GM18511 (cell line): ENCODE results near the gene SDHAF1.
"Not testable (repeated sequence)": the region's sequence is repeated elsewhere in the genome, so short reads cannot be mapped to it uniquely, and the experiment has no call there.

ENCODE experiments used
- ATAC-seq: cut with Tn5 transposase; IDR thresholded peaks from one replicate; pipeline ENCODE4 v1.9.1; 2021; ENCODE audit warnings: mild to moderate bottlenecking, moderate library complexity; ENCODE audit not compliant: unreplicated experiment

SDHAF1 gene

DNA sequence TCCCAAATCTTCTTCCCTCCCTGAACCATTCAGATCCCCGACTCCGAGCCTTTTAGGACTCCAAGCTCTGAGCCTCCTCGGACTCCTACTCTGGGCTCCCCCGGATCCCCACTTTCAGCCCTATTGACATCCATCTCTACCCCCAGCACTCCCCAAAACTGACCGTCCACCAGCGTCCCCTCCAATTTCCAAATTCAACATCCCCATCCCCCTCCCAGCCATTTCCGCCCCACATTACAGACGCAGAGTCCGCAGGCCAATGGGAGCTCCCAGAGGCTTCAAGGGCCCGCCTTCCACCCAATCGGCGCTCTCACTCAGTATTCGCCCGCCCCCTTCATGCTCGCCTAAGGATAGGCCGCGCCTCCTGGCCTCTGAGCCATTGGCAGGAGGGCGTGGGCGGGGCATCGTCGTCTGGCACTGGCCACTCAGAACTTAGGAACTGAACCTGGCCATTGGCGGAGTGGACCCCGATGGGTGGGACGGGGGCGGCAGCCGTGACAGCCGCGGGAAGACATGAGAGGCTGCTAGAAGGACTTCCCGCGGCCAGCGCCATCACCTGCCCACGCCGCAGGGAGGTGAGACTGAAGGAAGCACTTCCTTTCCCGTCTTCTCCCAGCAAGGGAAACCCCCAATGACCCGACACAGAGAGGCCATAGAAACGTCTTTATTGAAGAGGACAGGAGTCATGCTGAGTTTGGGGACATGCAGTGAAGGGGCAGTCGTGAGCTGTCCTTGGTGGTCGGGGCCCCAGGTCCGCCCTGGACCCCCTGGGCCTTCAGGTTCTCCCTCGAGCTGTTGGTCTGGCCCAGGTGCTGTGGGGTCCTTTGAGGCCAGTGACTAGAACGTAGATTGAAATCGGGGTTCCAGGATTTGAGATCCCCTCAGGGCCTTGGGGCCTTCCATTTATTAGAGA, 19.3 kb downstream of the SDHAF1 start, which contains the start of gene ALKBH6:
Gene ALKBH6 (minus strand): TSS at position 202 of the 913 bp plus-strand sequence. CDS start 816 bp downstream, outside the sequence.
- ATAC-seq: peak; percentile 98

DNA sequence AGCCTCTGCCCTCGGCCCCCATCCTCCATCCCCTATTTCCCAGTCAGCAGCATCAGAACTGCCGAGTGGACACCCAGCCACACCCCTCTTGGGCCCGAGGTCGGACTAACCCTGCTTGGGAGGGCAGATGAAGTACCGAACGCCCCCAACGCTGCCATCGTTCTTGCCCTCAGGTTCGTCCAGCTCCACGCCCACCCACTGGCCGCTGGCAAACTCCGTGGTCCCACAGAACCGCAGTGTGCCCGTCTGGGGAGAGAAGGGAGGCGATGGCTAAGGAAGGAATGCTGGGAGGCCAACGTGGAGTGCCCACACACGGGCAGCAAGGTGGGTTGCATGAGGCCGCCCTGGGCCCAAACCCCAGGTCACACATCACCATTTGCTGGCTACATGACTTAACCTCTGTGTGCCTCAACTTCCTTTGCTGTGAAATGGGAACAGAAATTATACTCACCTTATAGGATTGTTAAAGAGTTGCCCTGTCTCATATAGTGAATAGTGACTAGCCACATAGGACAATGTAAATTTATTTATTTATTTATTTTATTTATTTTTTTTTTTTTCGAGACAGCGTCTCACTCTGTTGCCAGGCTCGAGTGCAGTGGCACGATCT, 24.2 kb downstream of the SDHAF1 start:
- no peak for ATAC-seq

DNA sequence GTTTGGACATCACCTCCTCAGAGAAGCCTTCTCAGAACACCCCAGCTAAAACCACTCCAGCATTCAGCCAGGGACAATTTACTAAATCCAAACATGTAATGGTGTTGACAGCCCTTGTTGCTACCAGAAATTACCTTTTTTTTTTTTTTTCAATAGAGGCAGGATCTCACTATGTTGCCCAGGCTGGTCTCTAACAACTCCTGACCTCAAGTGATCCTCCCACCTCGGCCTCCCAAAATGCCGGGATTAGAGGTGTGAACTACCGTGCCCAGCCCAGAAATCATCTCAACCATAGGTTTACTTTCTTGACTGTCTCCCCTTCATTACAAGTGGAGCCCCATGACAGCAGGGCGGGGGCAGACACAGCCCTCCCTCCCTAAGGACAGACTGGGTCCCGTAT, 28.4 kb downstream of the SDHAF1 start:
- no peak for ATAC-seq

DNA sequence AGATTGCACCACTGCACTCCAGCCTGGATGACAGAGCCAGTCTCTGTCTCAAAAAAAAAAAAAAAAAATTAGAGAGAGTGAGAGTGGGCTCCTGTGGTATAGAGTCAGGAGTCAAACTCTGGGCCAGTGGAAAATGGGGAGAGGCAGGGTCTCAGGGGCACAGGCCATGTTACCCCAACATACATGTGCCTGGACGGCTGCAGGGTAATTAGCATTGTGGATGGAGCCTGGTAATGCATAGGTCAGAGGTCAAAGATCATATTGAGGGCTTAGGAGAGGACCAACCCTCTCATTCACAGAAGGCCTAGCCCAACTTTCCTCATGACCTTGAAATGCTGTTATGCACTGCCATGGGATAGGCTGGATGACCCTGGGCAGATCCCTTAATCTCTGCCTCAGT, 30.6 kb downstream of the SDHAF1 start:
- ATAC-seq: no peak

DNA sequence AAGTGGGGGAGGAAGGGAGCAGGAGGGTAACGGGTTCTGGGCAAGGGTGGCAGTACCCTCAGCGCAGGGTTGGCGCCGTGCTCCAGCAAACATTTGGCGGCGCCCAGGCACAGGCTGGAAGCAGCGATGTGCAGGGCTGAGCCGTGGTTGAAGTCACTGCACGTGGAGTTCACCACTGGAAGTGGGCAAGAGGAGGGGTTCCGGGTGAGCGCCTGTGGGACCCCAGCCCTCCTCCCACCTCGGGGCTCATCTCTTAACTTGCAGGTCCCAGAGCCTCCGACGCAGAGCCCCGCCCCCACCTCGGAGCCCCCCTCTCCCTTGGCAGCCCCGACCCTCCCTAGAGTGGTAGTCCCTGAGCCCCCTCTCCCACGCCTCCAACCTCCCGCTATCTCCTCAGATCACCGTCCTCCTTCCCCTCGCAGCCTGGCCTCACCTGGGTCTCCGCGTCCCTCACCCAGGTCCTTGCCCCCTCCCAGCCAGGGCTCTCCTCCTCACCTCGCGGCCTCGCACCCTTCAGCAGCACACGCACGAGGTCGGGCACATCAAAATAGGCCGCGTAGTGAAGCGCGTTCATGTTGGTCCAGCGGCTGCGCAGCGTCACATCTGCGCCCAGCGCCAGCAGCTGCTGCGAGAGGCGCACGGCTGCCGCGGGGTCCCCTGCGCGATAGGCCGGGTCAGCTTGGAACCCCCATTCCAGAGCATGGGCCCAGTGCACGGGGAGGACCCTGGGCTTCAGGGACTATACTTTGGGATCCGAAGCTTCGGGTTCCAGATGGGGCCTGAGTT, 31.3 kb downstream of the SDHAF1 start:
- no peak for ATAC-seq

DNA sequence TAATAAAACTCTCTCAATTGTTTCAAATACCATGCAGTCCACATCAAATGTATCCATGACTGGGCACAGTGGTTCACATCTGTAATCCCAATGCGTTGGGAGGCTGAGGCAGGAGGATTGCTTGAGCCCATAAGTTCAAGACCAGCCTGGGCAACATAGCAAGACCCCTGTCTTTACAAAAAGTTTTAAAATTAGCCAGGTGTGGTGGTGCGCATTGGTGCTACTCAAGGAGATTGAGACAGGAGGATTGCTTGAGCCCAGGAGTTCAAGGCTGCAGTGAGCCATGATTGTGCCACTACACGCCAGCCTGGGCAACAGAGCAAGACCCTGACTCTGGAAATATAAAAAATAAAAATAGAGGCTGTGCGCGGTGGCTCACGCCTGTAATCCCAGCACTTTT, 32.7 kb downstream of the SDHAF1 start:
- ATAC-seq: no peak

DNA sequence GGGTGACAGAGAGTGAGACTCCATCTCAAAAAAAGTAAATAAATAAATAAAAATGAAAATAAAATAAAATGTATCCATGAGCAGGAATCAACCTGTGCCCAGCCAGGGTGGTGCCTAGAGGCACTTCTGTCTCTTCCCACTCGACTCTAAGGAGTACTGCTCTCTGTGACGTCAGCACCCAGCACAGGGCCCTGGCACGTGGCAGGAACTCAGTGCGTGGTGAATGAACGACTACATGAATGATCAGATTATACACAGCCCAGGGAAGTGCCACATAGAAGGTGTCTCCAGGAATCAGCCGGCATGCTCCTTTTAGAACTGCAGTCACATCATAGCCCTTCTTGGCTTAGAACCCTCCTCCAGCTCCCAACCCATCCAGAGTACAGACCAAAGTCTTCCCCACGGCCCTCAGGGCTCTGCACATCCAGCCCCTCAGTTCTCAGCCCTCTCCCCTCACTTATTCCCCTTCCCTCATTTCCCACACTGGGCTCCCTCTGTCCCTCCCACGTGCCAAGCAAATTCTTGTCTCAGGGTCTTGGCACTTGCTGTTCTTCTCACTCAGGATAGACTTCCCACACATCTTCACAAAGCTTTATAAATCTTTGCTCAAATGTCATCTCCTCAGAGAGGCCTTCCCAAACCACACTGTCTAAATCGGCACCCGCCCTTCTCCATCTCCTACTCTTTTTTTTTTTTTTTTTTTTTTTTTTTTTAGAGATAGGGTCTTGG, 33.5 kb downstream of the SDHAF1 start:
- no peak for ATAC-seq

DNA sequence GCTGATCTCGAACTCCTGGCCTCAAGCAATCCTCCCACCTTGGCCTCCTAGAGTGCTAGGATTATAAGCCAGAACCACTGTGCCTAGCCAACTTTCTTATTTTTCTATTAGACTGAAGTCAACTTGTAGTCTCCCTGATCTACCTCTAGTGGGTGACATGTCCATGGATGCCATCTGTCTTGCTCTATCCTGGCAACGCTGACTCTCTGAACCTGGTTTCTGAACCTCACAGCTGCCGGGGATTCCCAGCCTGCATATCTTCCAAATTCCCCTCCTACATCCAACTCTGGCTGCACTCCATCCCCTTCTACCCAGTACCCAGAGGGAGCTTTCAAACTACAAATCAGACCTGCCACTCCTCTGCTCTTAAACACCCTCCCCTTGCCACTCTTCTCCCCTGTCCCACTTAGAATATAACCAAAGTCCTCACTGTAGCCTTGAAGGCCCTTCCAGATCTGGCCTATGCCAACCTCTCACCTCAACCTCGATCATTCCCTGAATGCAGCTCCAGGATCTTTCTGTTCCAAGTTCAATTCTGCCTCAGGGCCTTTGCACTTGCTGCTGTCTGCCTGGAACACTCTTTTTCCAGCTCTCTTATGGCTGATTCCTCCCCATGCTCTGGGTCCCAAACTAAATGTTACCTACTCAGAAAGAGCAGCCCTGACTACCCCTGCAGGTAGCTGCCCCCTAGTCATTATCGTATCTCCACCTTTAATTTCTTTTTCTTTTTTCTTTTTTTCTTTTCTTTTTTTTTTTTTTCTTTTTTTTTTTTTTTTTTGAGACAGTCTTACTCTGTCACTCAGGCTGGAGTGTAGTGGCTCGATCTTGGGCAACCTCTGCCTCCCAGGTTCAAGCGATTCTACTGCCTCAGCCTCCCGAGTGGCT, 35.5 kb downstream of the SDHAF1 start:
- no peak for ATAC-seq

DNA sequence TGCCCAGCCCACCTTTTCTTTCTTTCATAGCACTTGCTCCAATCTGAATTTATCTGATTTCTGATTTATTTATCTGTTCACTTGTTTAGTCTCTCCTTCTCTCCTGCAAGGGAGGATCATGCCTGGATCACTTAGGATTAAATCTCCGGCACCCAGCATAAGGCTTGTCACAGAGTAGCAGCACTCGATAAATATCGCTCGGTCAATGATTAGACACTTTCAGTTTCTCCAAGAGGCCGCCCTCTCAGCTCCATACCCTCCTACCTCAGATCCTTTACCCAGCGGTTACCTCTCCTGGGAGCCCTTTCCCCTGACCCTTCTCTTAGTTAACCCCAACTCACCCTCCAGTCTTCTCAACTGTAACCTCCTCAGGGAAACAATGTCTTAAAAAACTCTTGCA, 36.3 kb downstream of the SDHAF1 start:
- no peak for ATAC-seq

DNA sequence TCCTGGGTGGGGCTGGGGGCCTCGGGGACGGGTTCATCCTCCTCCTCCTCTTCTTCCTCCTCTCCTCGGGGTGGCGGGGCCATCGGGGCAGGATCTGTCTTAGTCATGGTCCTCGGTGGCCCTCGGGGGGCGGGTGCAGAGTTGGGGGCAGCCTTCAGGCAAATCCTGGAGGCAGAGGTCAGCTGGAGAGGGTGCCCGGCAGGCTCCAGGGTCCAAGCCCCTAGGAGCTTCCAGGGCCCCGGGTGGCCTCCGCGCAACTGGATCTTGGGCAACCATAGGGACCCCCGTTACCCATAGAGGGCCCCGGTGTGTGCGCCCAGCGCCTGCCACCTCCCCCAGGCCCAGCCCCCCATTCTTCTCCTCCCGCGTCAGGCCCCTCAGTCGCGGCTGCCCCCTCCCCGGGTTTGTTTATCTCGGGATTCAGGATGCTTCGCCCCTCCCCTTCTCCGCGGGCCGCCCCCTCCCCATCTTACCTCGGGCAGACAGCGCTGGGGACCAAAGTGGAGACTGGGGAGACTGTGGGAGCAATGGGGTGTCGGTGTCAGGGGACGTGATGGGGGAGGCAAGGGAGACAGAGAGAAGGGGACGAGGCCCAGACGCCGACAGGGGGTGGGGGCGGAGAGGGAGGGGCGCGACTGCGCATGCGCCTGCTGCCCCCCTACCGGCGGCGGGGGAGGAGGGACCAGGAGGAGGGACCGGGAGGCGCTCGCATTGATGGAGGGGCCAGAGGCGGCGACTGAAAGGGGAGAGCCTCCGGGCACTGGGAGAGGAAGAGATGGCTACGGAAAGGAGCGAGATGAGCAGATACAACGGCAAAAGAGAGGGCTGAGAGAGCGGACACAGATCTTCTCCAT, 37.5 kb downstream of the SDHAF1 start, which contains the start of gene CLIP3:
Gene CLIP3 (minus strand): TSS at position 623 of the 854 bp plus-strand sequence. CDS start 516 bp downstream, at position 107.
- no peak for ATAC-seq

DNA sequence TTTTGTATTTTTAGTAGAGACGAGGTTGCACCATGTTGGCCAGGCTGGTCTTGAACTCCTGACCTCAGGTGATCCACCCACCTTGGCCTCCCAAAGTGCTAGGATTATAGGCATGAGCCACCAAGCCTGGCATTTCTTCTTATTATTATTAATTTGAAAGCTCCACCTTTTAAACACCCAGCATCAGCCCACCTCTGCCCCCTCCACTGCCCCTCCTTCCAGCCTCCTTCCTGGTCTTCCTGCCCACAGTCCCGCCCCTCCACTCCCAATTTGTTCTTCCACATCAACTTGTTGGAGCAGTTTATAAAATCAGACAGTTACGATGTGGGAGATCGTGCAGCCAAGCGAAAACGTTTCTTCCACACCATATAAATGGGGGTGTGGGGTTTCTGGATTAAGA, 45.5 kb downstream of the SDHAF1 start:
- no peak for ATAC-seq

DNA sequence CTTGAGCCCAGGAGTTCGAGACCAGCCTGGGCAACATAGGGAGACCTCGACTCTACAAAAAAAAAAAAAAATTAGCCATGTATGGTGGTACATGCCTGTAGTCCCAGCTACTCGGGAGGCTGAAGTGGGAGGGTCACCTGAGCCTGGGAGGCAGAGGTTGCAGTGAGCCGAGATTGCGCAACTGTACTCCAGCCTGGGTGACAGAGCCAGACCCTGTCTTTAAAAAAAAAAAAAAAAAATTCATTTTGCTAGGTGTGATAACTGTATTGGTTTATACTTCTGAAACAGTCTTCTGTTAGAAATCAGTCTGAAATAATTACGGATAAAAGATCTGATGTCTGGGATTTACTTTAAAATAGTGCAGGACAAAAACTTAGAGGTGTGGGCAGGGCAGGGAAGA, 46.1 kb downstream of the SDHAF1 start:
- not testable (repeated sequence) for ATAC-seq

DNA sequence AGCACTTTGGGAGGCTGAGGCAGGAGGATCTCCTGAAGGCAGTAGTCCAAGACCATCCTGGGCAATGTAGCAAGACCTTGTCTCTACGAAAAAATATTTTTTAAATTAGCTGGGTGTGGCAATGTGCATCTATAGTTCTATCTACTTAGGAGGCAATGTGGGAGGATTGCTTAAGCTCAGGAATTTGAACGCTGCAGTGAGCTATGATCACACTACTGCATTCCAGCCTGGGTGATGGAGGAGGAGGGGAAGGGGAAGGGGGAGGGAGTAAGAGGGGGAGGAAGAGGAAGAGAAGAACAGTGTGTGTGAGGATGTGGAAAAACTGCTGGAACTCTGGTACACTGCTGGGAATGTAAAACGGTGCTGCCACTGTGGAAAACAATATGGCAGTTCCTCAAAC, 46.8 kb downstream of the SDHAF1 start:
- no peak for ATAC-seq

DNA sequence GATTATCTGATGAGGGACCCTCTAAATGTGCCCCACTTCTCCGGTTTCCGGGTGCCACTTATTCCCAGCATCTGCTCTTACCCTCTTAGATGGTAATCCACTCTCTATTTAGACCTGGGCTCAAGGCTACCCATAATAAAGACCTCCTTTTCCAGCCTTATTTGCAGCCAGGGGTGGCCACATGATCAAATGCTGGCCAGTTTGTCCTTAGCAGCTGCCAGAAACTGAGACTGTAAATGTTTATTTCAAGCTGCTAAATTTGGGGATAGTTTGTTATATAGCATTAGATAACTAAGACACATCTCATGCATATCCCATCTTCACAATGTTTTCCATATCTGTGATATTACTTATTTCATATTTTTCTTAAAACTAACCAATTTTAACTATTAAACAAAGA, 49.0 kb downstream of the SDHAF1 start:
- ATAC-seq: no peak
